Nephron (organoid): Measurements from ENCODE around the gene CORT.
"Not testable (repeated sequence)": the region's sequence is repeated elsewhere in the genome, so short reads cannot be mapped to it uniquely, and the experiment has no call there.

Experiments
- H3K27ac Mint-ChIP-seq, 3 experiments: 2 replicates each; pipeline ENCODE4 v1.8.0; 2020; ENCODE audit warnings: mixed read lengths in 3 of 3, mild to moderate bottlenecking in 2 of 3, moderate library complexity in 1 of 3
- H3K27me3 Mint-ChIP-seq: 2 replicates; pipeline ENCODE4 v1.8.0; 2021; ENCODE audit warnings: low read depth, mild to moderate bottlenecking, moderate library complexity, mixed read lengths
- H3K36me3 Mint-ChIP-seq: 2 replicates; pipeline ENCODE4 v1.8.0; 2020; ENCODE audit warnings: low read depth, mixed read lengths
- H3K4me1 Mint-ChIP-seq: 2 replicates; pipeline ENCODE4 v1.8.0; 2020; ENCODE audit warnings: mixed read lengths
- H3K4me3 Mint-ChIP-seq, 3 experiments: 2 replicates each; pipeline ENCODE4 v1.8.0; 2020; ENCODE audit warnings: mild to moderate bottlenecking in 3 of 3, mixed read lengths in 3 of 3, moderate library complexity in 2 of 3
- H3K9me3 Mint-ChIP-seq: 2 replicates; pipeline ENCODE4 v1.8.0; 2020; ENCODE audit warnings: mixed read lengths
- CTCF ChIP-seq, 3 experiments: fragments of 200-600 bp; sonication (generic); IDR thresholded peaks; one replicate each; pipeline ENCODE4 v1.5.0; 2021; ENCODE audit warnings: antibody characterized with exemption in 3 of 3; ENCODE audit not compliant: unreplicated experiment in 3 of 3

Gene CORT

GRCh38 chr1:10470043-10470442, 20.2 kb downstream of the CORT start:
- Mint-ChIP-seq H3K27ac (no peak overlapping the region), H3K9me3 (no peaks in the 10 kb centered on the region), H3K27me3 (no peaks in the 10 kb centered on the region), H3K4me3 (no peak overlapping the region), H3K36me3 (peaks cover 23% of the 10 kb centered on the region), H3K4me1 (peaks cover 16% of the 10 kb centered on the region)
- no peak for TF ChIP-seq CTCF (IDR thresholded peaks at IDR 0.05; ENCODE audit: unreplicated experiment in 3 of 3)

- H3K27me3 Mint-ChIP-seq, result no peaks in the 10 kb centered on the region
These were observed 21.8 kb downstream of the CORT start for GRCh38 chr1:10471411-10472219.

GRCh38 chr1:10472220-10473144, 22.7 kb downstream of the CORT start, which contains the start of gene DFFA:
DFFA (minus strand) TSS chr1:10472529; CDS start chr1:10472458, 71 bp downstream.
- no peak for TF ChIP-seq CTCF (IDR thresholded peaks at IDR 0.05; ENCODE audit: unreplicated experiment in 3 of 3)
- H3K9me3 Mint-ChIP-seq, result no peaks in the 10 kb centered on the region
- H3K4me3 Mint-ChIP-seq, result peak within 1 kb of the TSS; percentile 91 to 99 (median 94)
- H3K27me3 Mint-ChIP-seq, result no peaks in the 10 kb centered on the region
- H3K36me3 Mint-ChIP-seq, result peaks cover 15% of the 10 kb centered on the region
- H3K27ac Mint-ChIP-seq, result peak within 1 kb of the TSS; percentile 92 to 98 (median 94)
- H3K4me1 Mint-ChIP-seq, result peaks cover 29% of the 10 kb centered on the region

More at GRCh38 chr1:10471411-10472219, 21.8 kb downstream of the CORT start:
- Mint-ChIP-seq H3K4me3 (peak overlapping the region; percentile 91 to 99 (median 94)), H3K36me3 (peaks cover 19% of the 10 kb centered on the region), H3K4me1 (peaks cover 29% of the 10 kb centered on the region), H3K27ac (peak overlapping the region; percentile 92 to 98 (median 94)), H3K9me3 (no peaks in the 10 kb centered on the region)
- no peak for TF ChIP-seq CTCF (IDR thresholded peaks at IDR 0.05; ENCODE audit: unreplicated experiment in 3 of 3)

- H3K36me3 Mint-ChIP-seq, result peaks cover 9% of the 10 kb centered on the region
- no peaks in the 10 kb centered on the region for H3K27me3 Mint-ChIP-seq
- H3K4me3 Mint-ChIP-seq, result peak overlapping the region; percentile 91 to 99 (median 94)
- peak overlapping the region; percentile 92 to 98 (median 94) for H3K27ac Mint-ChIP-seq
- no peak for TF ChIP-seq CTCF (IDR thresholded peaks at IDR 0.05; ENCODE audit: unreplicated experiment in 3 of 3)
- peaks cover 29% of the 10 kb centered on the region for H3K4me1 Mint-ChIP-seq
- H3K9me3 Mint-ChIP-seq, result no peaks in the 10 kb centered on the region
These were observed 23.4 kb downstream of the CORT start for GRCh38 chr1:10473145-10473765.

- H3K9me3 Mint-ChIP-seq, H3K27me3 Mint-ChIP-seq, H3K36me3 Mint-ChIP-seq: not testable (repeated sequence)
- peak overlapping the region; percentile 90 to 97 (median 94) for H3K27ac Mint-ChIP-seq
- H3K4me3 Mint-ChIP-seq, result peak overlapping the region; percentile 94 to 99 (median 98)
- peaks cover 29% of the 10 kb centered on the region for H3K4me1 Mint-ChIP-seq
These were observed 24.4 kb downstream of the CORT start for GRCh38 chr1:10474309-10474612.
